Vagina (tissue), 2 donors: ENCODE measurements around the gene TAB2. TPM values are rescaled to one million over a fixed set of nuclear protein-coding genes. Genes with fewer than 3 reads are reported as not detected.

Experiments
- DNase-seq, 2 donors: peaks; one replicate each; pipeline ENCODE4 v3.0.0-alpha.2; 2017; ENCODE audit errors: extremely low spot score in 2 of 2
- H3K27ac ChIP-seq: fragments of 200-600 bp; sonication (generic); one replicate; pipeline ENCODE4 v1.5.1; 2019
- H3K27me3 ChIP-seq: fragments of 200-600 bp; sonication (generic); one replicate; pipeline ENCODE4 v1.5.1; 2019
- H3K36me3 ChIP-seq, 2 donors: fragments of 200-600 bp; sonication (generic); one replicate each; pipeline ENCODE4 v1.5.1; 2017 to 2019
- H3K4me1 ChIP-seq: fragments of 200-600 bp; sonication (generic); one replicate; pipeline ENCODE4 v1.5.1; 2019
- H3K4me3 ChIP-seq, 2 donors: fragments of 200-600 bp; sonication (generic); 1 replicate in 1 of 2; 2 replicates in 1 of 2; pipeline ENCODE4 v1.5.1; 2016 to 2019
- H3K9me3 ChIP-seq: fragments of 200-600 bp; sonication (generic); one replicate; pipeline ENCODE4 v1.5.1; 2019
- POLR2A ChIP-seq, 2 donors: fragments of 450-650 bp; IDR thresholded peaks; one replicate each; pipeline ENCODE4 v1.6.1; 2017; ENCODE audit warnings: antibody characterized with exemption in 2 of 2, mild to moderate bottlenecking in 2 of 2, moderate library complexity in 2 of 2
- POLR2AphosphoS5 ChIP-seq, 2 donors: sonication (generic); formaldehyde crosslinking; IDR thresholded peaks; one replicate each; pipeline ENCODE4 v1.9.0; 2017; ENCODE audit warnings: antibody characterized with exemption in 2 of 2, mild to moderate bottlenecking in 2 of 2, low read depth in 1 of 2; ENCODE audit not compliant: insufficient read depth in 1 of 2
- intact Hi-C: fragments of 100-400 bp; cut with DNase I; formaldehyde crosslinking; loops from one replicate; pipeline ENCODE4 v1.15.1; 2023
- total RNA-seq: library from RNA; depleted of rRNA; stranded (reverse); fragments of >200 nt; gene quantifications from one replicate; pipeline ENCODE4 v1.2.3, GENCODE V29; 2016
- TF ChIP-seq, protein P1 (sequence below), 3 experiments: fragments of 450-650 bp in 2 of 3; fragments of 200-600 bp in 1 of 3; sonication (generic) in 1 of 3; IDR thresholded peaks; one replicate each; pipeline ENCODE4 v1.5.1; 2017 to 2019; ENCODE audit warnings: antibody characterized with exemption in 3 of 3, mild to moderate bottlenecking in 2 of 3, moderate library complexity in 2 of 3

The TAB2 gene
- total RNA-seq, 1 donor from 2014 or later = 80.5 TPM

- no peak for DNase-seq
- Histone ChIP-seq H3K27me3 (no peaks in the 10 kb centered on the region), H3K9me3 (no peaks in the 10 kb centered on the region), H3K4me1 (no peaks in the 10 kb centered on the region), H3K36me3 (peaks cover 0 to 27% of the 10 kb centered on the region in 2 donors), H3K4me3 (no peak overlapping the region), H3K27ac (no peak overlapping the region)
- TF ChIP-seq, protein P1, sequence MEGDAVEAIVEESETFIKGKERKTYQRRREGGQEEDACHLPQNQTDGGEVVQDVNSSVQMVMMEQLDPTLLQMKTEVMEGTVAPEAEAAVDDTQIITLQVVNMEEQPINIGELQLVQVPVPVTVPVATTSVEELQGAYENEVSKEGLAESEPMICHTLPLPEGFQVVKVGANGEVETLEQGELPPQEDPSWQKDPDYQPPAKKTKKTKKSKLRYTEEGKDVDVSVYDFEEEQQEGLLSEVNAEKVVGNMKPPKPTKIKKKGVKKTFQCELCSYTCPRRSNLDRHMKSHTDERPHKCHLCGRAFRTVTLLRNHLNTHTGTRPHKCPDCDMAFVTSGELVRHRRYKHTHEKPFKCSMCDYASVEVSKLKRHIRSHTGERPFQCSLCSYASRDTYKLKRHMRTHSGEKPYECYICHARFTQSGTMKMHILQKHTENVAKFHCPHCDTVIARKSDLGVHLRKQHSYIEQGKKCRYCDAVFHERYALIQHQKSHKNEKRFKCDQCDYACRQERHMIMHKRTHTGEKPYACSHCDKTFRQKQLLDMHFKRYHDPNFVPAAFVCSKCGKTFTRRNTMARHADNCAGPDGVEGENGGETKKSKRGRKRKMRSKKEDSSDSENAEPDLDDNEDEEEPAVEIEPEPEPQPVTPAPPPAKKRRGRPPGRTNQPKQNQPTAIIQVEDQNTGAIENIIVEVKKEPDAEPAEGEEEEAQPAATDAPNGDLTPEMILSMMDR (IDR thresholded peaks at IDR 0.05) = no peak
- no peak for TF ChIP-seq POLR2AphosphoS5 (IDR thresholded peaks at IDR 0.05; ENCODE audit: insufficient read depth in 1 of 2, low read depth in 1 of 2)
- no peak for TF ChIP-seq POLR2A (IDR thresholded peaks at IDR 0.05)
- intact Hi-C loops = no loop called here
Observed at GRCh38 chr6:149403534-149403933, 86.0 kb downstream of the TAB2 start.

DNA sequence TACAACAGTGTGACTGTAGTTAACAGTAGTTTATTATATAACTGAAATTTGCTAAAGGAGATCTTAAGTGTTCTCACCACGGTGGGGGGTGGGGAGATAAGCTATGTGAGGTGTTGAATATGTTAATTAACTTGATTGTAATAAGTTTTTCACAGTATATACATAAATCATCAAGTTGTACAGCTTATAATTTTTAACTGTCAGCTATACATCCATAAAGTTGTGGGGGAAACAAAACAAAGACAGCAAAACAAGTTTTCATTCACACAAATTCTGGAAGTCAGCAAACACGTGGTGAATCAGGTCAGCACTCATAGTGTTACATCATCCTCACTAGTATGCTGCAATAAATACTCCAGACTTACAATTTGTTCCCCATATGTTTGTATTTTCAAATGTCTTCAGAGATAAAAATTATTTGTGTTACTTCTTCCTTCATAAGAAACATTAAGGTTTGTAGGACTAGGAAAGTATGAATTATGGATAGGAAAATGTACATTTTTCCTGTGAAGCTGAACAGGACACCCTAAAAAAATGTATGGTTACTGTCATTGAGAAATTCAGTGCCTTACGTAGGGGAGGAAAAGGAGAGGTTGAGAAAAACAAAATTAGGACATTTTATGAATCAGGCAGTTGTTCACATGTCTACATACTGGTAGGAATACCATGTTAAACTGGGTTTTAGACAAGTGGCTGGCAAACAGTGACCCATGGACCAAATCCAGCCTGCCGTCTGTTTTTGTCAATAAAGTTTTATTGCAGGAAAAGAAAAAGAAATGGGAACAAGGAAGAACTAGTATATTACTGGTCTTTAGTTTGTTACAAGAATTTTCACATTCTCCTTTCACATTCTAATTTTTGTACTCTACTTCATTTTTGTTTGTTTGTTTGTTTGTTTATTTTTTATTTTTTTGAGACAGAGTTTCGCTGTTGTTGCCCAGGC, 88.6 kb downstream of the TAB2 start:
- Histone ChIP-seq H3K9me3 (no peaks in the 10 kb centered on the region), H3K4me3 (no peak overlapping the region), H3K4me1 (no peaks in the 10 kb centered on the region), H3K27ac (no peak overlapping the region), H3K27me3 (no peaks in the 10 kb centered on the region), H3K36me3 (peaks cover 0 to 19% of the 10 kb centered on the region in 2 donors)
- intact Hi-C loops = no loop called here
- no peak for DNase-seq
- TF ChIP-seq POLR2A (IDR thresholded peaks at IDR 0.05) = no peak
- TF ChIP-seq POLR2AphosphoS5 (IDR thresholded peaks at IDR 0.05; ENCODE audit: insufficient read depth in 1 of 2, low read depth in 1 of 2) = no peak
- TF ChIP-seq, protein P1 (IDR thresholded peaks at IDR 0.05) = no peak

GRCh38 chr6:149409617-149410016, 92.1 kb downstream of the TAB2 start:
- intact Hi-C loops = no loop called here
- Histone ChIP-seq H3K27me3 (no peaks in the 10 kb centered on the region), H3K4me1 (no peaks in the 10 kb centered on the region), H3K27ac (no peak overlapping the region), H3K36me3 (peaks cover 0 to 19% of the 10 kb centered on the region in 2 donors), H3K9me3 (no peaks in the 10 kb centered on the region), H3K4me3 (no peak overlapping the region)
- DNase-seq = no peak
- TF ChIP-seq, protein P1 (IDR thresholded peaks at IDR 0.05) = no peak
- no peak for TF ChIP-seq POLR2AphosphoS5 (IDR thresholded peaks at IDR 0.05; ENCODE audit: insufficient read depth in 1 of 2, low read depth in 1 of 2)
- no peak for TF ChIP-seq POLR2A (IDR thresholded peaks at IDR 0.05)

GRCh38 chr6:149410557-149410956, 93.0 kb downstream of the TAB2 start:
- Histone ChIP-seq H3K4me1 (no peaks in the 10 kb centered on the region), H3K27me3 (no peaks in the 10 kb centered on the region), H3K9me3 (no peaks in the 10 kb centered on the region), H3K4me3 (no peak overlapping the region), H3K27ac (no peak overlapping the region), H3K36me3 (peaks cover 0 to 19% of the 10 kb centered on the region in 2 donors)
- TF ChIP-seq, protein P1 (IDR thresholded peaks at IDR 0.05) = no peak
- no peak for TF ChIP-seq POLR2AphosphoS5 (IDR thresholded peaks at IDR 0.05; ENCODE audit: insufficient read depth in 1 of 2, low read depth in 1 of 2)
- no peak for TF ChIP-seq POLR2A (IDR thresholded peaks at IDR 0.05)
- intact Hi-C loops = no loop called here
- no peak for DNase-seq

DNA sequence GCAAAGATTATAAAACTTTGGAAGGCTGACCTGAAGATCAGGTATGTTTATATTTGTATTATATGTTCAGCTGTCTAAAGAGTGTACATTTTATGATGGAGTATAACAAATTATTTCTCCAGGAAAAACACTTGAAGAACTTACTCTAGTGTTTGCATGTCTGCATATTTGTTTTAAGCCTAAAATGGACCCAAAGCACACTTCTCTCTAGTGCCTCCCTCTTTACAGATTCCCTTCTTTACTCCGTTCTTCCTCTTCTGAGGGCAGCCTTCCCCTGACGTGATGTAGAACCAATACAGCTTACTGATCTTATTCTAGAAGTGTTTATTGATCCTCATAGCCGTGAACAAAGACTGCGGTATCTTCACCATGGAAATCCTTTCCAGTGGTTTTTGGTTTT, 96.5 kb downstream of the TAB2 start:
- intact Hi-C loops = no loop called here
- H3K36me3 ChIP-seq = peaks cover 0 to 12% of the 10 kb centered on the region in 2 donors
- DNase-seq = no peak
- H3K27me3 ChIP-seq = no peaks in the 10 kb centered on the region
- TF ChIP-seq POLR2AphosphoS5 (IDR thresholded peaks at IDR 0.05; ENCODE audit: insufficient read depth in 1 of 2, low read depth in 1 of 2) (no peak), POLR2A (IDR thresholded peaks at IDR 0.05) (no peak)
- TF ChIP-seq, protein P1 (IDR thresholded peaks at IDR 0.05) = no peak
- no peak overlapping the region for H3K27ac ChIP-seq
- no peaks in the 10 kb centered on the region for H3K9me3 ChIP-seq
- H3K4me1 ChIP-seq = no peaks in the 10 kb centered on the region
- no peak overlapping the region for H3K4me3 ChIP-seq
